Transverse colon (tissue), 3 donors: ENCODE measurements around the gene MED27.

Experiments used
- POLR2A ChIP-seq: fragments of 450-650 bp; IDR thresholded peaks from one replicate; pipeline ENCODE4 v1.6.1; 2016; ENCODE audit warnings: antibody characterized with exemption, mild to moderate bottlenecking, moderate library complexity
- TF ChIP-seq, protein P1 (sequence below), 5 experiments: fragments of 200-600 bp in 3 of 5; fragments of 450-650 bp in 2 of 5; sonication (generic) in 3 of 5; IDR thresholded peaks; 1 replicate in 2 of 5; 2 replicates in 3 of 5; pipeline ENCODE4 v1.5.1; 2016 to 2017; ENCODE audit warnings: antibody characterized with exemption in 5 of 5, inconsistent platforms in 3 of 5, mild to moderate bottlenecking in 2 of 5, moderate library complexity in 1 of 5

DNA sequence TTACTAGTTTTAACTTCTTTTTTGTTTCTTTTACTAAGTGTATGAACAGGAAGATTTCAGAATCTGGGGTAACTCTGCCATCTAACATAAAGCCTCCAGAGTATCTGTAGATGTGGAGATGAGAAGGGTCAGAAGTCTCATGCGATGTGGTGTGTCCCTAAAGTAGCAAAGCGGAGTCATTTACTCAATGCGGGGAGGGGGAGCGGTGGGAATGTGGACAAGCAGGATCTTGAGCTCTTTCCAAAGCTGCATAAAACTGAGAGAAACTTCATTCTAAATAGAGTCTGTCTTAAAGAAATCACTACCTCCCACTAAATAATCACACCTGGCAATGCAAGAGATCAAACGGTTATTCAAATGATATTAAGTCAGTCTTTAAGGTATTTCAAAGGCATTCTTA lies 92.4 kb downstream of the MED27 start:
- TF ChIP-seq, protein P1, sequence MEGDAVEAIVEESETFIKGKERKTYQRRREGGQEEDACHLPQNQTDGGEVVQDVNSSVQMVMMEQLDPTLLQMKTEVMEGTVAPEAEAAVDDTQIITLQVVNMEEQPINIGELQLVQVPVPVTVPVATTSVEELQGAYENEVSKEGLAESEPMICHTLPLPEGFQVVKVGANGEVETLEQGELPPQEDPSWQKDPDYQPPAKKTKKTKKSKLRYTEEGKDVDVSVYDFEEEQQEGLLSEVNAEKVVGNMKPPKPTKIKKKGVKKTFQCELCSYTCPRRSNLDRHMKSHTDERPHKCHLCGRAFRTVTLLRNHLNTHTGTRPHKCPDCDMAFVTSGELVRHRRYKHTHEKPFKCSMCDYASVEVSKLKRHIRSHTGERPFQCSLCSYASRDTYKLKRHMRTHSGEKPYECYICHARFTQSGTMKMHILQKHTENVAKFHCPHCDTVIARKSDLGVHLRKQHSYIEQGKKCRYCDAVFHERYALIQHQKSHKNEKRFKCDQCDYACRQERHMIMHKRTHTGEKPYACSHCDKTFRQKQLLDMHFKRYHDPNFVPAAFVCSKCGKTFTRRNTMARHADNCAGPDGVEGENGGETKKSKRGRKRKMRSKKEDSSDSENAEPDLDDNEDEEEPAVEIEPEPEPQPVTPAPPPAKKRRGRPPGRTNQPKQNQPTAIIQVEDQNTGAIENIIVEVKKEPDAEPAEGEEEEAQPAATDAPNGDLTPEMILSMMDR (IDR thresholded peaks at IDR 0.05) = no peak
- TF ChIP-seq POLR2A = no peak
